ENCODE results near the gene CACNG8.
"Not testable (repeated sequence)": the region's sequence is repeated elsewhere in the genome, so short reads cannot be mapped to it uniquely, and the experiment has no call there.

CACNG8 gene

GRCh38 chr19:53962887-53963431, at the start of gene CACNG8:
CACNG8 (plus strand) TSS chr19:53962937.
- no peak within 1 kb of the TSS for H3K4me3 Mint-ChIP-seq
- H3K27me3 Mint-ChIP-seq: peaks cover 79% of the 10 kb centered on the region
- H3K4me1 Mint-ChIP-seq: peaks cover 2% of the 10 kb centered on the region
- no peaks in the 10 kb centered on the region for H3K9me3 Mint-ChIP-seq
- DNase-seq: no peak
- no peak within 1 kb of the TSS for H3K27ac Mint-ChIP-seq
- H3K36me3 Mint-ChIP-seq: no peaks in the 10 kb centered on the region
- CTCF ChIA-PET: no interaction called here

GRCh38 chr19:53915000-53915399, 47.7 kb upstream of the CACNG8 start:
- no peak overlapping the region for H3K27ac Mint-ChIP-seq
- peaks cover 2% of the 10 kb centered on the region for H3K9me3 Mint-ChIP-seq
- H3K27me3 Mint-ChIP-seq: peaks cover 44% of the 10 kb centered on the region
- H3K4me1 Mint-ChIP-seq: no peaks in the 10 kb centered on the region
- CTCF ChIA-PET: no interaction called here
- no peak for DNase-seq
- no peak overlapping the region for H3K4me3 Mint-ChIP-seq
- no peaks in the 10 kb centered on the region for H3K36me3 Mint-ChIP-seq

DNA sequence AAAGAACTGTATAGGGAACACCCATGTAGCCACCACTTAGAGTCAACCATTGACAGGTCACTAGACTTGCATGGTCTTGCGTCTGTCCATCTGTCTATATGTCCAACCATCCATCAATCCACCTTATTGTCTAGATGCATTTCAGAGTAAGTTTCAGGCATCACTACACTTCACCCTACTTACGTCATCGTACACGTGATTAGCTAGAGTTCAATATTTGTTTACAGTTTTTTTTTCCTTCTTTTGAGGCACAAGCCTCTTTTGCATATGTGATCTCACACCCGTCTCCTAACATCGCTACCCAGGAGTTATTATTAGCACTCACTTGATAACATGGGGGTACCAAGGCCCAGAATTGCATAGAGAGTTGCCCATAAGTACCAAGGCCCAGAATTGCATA, 46.7 kb upstream of the CACNG8 start:
- H3K4me3 Mint-ChIP-seq: no peak overlapping the region
- H3K9me3 Mint-ChIP-seq: peaks cover 2% of the 10 kb centered on the region
- H3K27me3 Mint-ChIP-seq: peaks cover 34% of the 10 kb centered on the region
- DNase-seq: no peak
- CTCF ChIA-PET: no interaction called here
- no peak overlapping the region for H3K27ac Mint-ChIP-seq
- H3K4me1 Mint-ChIP-seq: no peaks in the 10 kb centered on the region
- H3K36me3 Mint-ChIP-seq: no peaks in the 10 kb centered on the region

DNA sequence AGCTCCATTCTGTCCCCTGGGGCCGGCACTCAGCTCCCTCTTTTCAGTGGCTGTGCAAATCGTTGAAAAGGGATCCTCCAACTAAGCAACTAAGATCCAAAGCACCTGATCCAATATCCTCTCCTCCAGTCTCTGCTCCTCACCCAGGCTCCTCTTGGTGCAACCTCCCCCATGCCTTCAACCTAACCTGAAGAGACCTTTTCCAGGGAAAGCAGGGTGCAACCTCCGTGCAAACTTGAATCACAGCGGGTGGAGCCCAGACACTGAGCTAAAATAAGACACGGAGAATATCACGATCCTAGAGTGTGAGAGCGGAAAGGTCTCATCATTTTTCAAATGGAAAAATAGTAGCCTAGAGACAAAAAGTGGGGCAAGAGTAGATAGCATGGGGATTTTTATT, 45.4 kb upstream of the CACNG8 start:
- Mint-ChIP-seq H3K4me1 (no peaks in the 10 kb centered on the region), H3K9me3 (peaks cover 2% of the 10 kb centered on the region), H3K27me3 (peaks cover 21% of the 10 kb centered on the region), H3K27ac (no peak overlapping the region), H3K4me3 (no peak overlapping the region), H3K36me3 (no peaks in the 10 kb centered on the region)
- DNase-seq: no peak
- CTCF ChIA-PET: no interaction called here

GRCh38 chr19:53927739-53928138, 35.0 kb upstream of the CACNG8 start:
- H3K4me3 Mint-ChIP-seq: no peak overlapping the region
- H3K9me3 Mint-ChIP-seq: peaks cover 4% of the 10 kb centered on the region
- no peak overlapping the region for H3K27ac Mint-ChIP-seq
- CTCF ChIA-PET: interaction anchor here (0.9 kb wide), 1 partner anchor 15 kb away, joined by 3 read pairs; no protein-coding TSS in a partner anchor
- no peaks in the 10 kb centered on the region for H3K27me3 Mint-ChIP-seq
- H3K4me1 Mint-ChIP-seq: no peaks in the 10 kb centered on the region
- no peaks in the 10 kb centered on the region for H3K36me3 Mint-ChIP-seq
- peak; percentile 73 for DNase-seq

GRCh38 chr19:53936029-53936428, 26.7 kb upstream of the CACNG8 start:
- no peak overlapping the region for H3K27ac Mint-ChIP-seq
- peaks cover 4% of the 10 kb centered on the region for H3K27me3 Mint-ChIP-seq
- no peak for DNase-seq
- H3K4me3 Mint-ChIP-seq: no peak overlapping the region
- CTCF ChIA-PET: no interaction called here
- no peaks in the 10 kb centered on the region for H3K9me3 Mint-ChIP-seq
- H3K4me1 Mint-ChIP-seq: no peaks in the 10 kb centered on the region
- no peaks in the 10 kb centered on the region for H3K36me3 Mint-ChIP-seq

DNA sequence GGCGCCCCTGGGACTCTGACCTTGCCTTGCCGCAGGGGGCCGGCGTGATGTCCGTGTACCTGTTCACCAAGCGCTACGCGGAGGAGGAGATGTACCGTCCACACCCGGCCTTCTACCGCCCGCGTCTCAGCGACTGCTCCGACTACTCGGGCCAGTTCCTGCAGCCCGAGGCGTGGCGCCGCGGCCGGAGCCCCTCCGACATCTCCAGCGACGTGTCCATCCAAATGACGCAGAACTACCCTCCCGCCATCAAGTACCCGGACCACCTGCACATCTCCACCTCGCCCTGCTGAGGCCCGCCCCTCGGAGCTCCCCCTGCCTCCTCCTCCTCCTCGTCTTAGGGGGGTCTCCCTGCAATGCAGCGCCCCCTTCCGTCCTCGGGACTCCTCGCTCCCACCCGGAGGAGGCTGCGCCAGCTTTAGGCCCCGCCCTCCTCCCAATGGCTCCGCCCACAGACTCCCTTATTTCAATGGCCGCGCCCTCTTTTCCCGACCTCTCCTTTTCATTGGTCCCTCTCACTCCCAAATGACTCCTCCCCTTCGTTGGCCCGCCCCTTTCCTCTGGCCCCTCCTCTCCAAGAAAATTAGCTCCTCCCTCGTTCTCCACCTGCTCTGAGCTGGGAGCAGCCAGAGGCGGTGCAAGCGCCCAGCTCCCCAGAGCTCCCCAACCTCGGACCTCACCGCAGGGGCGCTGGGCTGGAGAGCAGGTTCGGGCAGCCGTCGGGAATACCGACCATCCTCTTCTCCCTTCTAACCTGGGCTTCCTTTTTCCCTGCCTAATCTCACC, 20.5 kb upstream of the CACNG8 start:
- H3K4me3 Mint-ChIP-seq: no peak overlapping the region
- peaks cover 46% of the 10 kb centered on the region for H3K27me3 Mint-ChIP-seq
- H3K9me3 Mint-ChIP-seq: peaks cover 4% of the 10 kb centered on the region
- H3K36me3 Mint-ChIP-seq: no peaks in the 10 kb centered on the region
- peak; percentile 27 for DNase-seq
- CTCF ChIA-PET: interaction anchor here (0.7 kb wide), 1 partner anchor 82 kb away, joined by 4 read pairs; no protein-coding TSS in a partner anchor
- H3K4me1 Mint-ChIP-seq: no peaks in the 10 kb centered on the region
- no peak overlapping the region for H3K27ac Mint-ChIP-seq

DNA sequence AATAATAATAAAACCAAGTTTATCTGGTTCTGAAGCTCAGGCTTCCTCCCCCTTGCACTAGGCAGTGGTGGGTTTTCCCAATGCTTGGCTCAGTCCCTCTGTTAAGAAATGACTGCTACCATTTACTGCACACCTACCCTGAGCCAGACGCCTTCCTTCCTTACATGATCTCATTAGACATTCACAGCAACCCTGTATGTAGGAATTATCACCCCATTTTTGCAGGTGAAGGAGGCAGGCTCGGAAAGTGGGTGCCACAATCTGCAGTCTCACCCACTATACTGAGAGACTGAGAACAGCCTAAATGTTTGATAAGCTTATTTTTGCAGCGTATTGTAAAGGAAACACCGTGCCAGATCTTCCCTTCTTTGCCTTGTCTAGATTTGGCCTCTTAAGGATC, 18.3 kb upstream of the CACNG8 start:
- Mint-ChIP-seq H3K27me3 (peaks cover 50% of the 10 kb centered on the region), H3K27ac (no peak overlapping the region), H3K4me3 (no peak overlapping the region), H3K4me1 (no peaks in the 10 kb centered on the region), H3K36me3 (no peaks in the 10 kb centered on the region), H3K9me3 (peaks cover 4% of the 10 kb centered on the region)
- CTCF ChIA-PET: interaction anchor here (1.0 kb wide), 1 partner anchor 79 kb away, joined by 3 read pairs; no protein-coding TSS in a partner anchor
- no peak for DNase-seq

GRCh38 chr19:53944933-53945332, 17.8 kb upstream of the CACNG8 start:
- H3K27me3 Mint-ChIP-seq: peaks cover 50% of the 10 kb centered on the region
- H3K36me3 Mint-ChIP-seq: no peaks in the 10 kb centered on the region
- no peak overlapping the region for H3K27ac Mint-ChIP-seq
- H3K4me3 Mint-ChIP-seq: no peak overlapping the region
- DNase-seq: no peak
- no peaks in the 10 kb centered on the region for H3K4me1 Mint-ChIP-seq
- CTCF ChIA-PET: interaction anchor here (1.0 kb wide), 1 partner anchor 78 kb away, joined by 3 read pairs; no protein-coding TSS in a partner anchor
- H3K9me3 Mint-ChIP-seq: peaks cover 4% of the 10 kb centered on the region

- DNase-seq: no peak
- H3K36me3 Mint-ChIP-seq: no peaks in the 10 kb centered on the region
- H3K9me3 Mint-ChIP-seq: peaks cover 4% of the 10 kb centered on the region
- H3K27ac Mint-ChIP-seq: no peak overlapping the region
- H3K27me3 Mint-ChIP-seq: peaks cover 50% of the 10 kb centered on the region
- no peak overlapping the region for H3K4me3 Mint-ChIP-seq
- H3K4me1 Mint-ChIP-seq: no peaks in the 10 kb centered on the region
- CTCF ChIA-PET: no interaction called here
These were observed 17.3 kb upstream of the CACNG8 start for GRCh38 chr19:53945441-53945840.

DNA sequence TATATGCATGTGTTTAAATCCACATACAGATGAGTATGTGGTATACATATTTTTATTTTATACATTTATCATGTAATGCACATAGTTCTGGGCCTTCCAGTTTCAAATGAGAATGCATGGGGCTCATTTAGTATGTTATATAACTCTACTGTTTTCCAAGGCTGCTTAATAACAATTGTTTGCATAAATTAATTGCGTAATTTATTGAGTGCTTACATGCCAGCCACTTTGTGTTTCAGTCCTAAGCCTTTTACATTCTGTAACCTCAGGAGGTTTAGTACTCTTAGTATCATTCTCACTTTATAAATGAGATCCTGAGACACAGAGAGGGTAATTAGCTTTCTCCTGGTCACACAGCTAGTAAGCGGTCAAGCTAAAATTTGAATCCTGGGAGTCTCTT, 16.7 kb upstream of the CACNG8 start:
- peaks cover 4% of the 10 kb centered on the region for H3K9me3 Mint-ChIP-seq
- no peak overlapping the region for H3K4me3 Mint-ChIP-seq
- no peak overlapping the region for H3K27ac Mint-ChIP-seq
- no peaks in the 10 kb centered on the region for H3K36me3 Mint-ChIP-seq
- peaks cover 46% of the 10 kb centered on the region for H3K27me3 Mint-ChIP-seq
- CTCF ChIA-PET: no interaction called here
- no peaks in the 10 kb centered on the region for H3K4me1 Mint-ChIP-seq
- DNase-seq: no peak

DNA sequence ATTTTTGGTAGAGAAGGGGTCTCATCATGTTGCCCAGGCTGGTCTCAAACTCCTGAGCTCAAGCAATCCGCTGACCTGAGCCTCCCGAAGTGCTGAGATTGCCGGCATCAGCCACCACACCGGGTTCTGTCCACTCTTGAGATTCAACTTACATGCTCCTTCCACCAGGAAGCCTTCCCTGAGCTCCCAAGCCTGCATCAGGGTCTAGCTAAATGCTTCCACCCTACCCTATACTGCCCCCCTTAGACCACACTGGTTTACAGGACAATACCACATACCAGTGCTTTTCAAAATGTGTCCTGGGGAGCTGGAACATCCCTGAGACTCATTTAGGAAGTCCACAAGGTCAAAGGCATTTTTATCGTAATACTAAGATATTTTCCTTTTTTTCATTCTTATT, 15.1 kb upstream of the CACNG8 start:
- DNase-seq: no peak
- H3K4me1 Mint-ChIP-seq: no peaks in the 10 kb centered on the region
- H3K36me3 Mint-ChIP-seq: no peaks in the 10 kb centered on the region
- H3K9me3 Mint-ChIP-seq: peaks cover under 1% of the 10 kb centered on the region
- H3K27ac Mint-ChIP-seq: no peak overlapping the region
- H3K27me3 Mint-ChIP-seq: peaks cover 30% of the 10 kb centered on the region
- no peak overlapping the region for H3K4me3 Mint-ChIP-seq
- CTCF ChIA-PET: interaction anchor here (1.0 to 1.2 kb wide), 3 partner anchors 76 to 155 kb away, joined by 3 to 4 read pairs (median 3); no protein-coding TSS in a partner anchor

DNA sequence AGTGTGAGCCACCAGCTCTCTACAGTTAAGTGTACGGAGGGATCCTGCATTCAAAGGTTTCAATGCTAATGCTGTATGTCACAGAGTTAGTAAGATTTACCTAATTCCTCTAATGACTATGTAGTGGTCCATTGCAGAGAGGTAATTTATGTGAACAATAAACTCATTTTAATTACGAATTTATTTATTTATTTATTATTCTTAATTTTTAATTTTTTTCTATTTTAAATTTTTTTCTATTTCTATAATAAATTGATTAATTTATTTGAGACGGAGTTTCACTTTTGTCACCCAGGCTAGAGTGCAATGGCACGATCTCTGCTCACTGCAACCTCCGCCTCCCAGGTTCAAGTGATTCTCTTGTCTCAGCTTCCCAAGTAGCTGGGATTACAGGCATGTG, 14.1 kb upstream of the CACNG8 start:
- peaks cover 21% of the 10 kb centered on the region for H3K27me3 Mint-ChIP-seq
- not testable (repeated sequence) for H3K9me3 Mint-ChIP-seq, H3K4me3 Mint-ChIP-seq, H3K27ac Mint-ChIP-seq, H3K4me1 Mint-ChIP-seq, DNase-seq, H3K36me3 Mint-ChIP-seq
- CTCF ChIA-PET: interaction anchor here (1.0 to 1.2 kb wide), 2 partner anchors 75 to 156 kb away, joined by 3 to 4 read pairs; no protein-coding TSS in a partner anchor

- CTCF ChIA-PET: interaction anchor here (0.6 to 1.6 kb wide), 3 partner anchors 79 to 159 kb away, joined by 3 read pairs; no protein-coding TSS in a partner anchor
These were observed 11.3 kb upstream of the CACNG8 start for GRCh38 chr19:53951436-53951835.

GRCh38 chr19:53951947-53952346, 10.8 kb upstream of the CACNG8 start:
- Mint-ChIP-seq H3K36me3 (no peaks in the 10 kb centered on the region), H3K27ac (no peak overlapping the region), H3K4me3 (no peak overlapping the region), H3K4me1 (no peaks in the 10 kb centered on the region), H3K9me3 (no peaks in the 10 kb centered on the region), H3K27me3 (peaks cover 10% of the 10 kb centered on the region)
- CTCF ChIA-PET: interaction anchor here (0.6 to 1.6 kb wide), 3 partner anchors 78 to 159 kb away, joined by 3 read pairs; no protein-coding TSS in a partner anchor
- DNase-seq: no peak

More at GRCh38 chr19:53951436-53951835, 11.3 kb upstream of the CACNG8 start:
- H3K27me3 Mint-ChIP-seq: peaks cover 6% of the 10 kb centered on the region
- no peak for DNase-seq
- no peak overlapping the region for H3K4me3 Mint-ChIP-seq
- no peak overlapping the region for H3K27ac Mint-ChIP-seq
- H3K4me1 Mint-ChIP-seq: no peaks in the 10 kb centered on the region
- H3K36me3 Mint-ChIP-seq: no peaks in the 10 kb centered on the region
- no peaks in the 10 kb centered on the region for H3K9me3 Mint-ChIP-seq
